B cell (primary cell): Measurements from ENCODE around the gene RAP1A. TPM values are rescaled to one million over a fixed set of nuclear protein-coding genes. Genes with fewer than 3 reads are reported as not detected.

ENCODE experiments used
- ATAC-seq: fragments of 200-7000 bp; cut with Tn5 transposase; one replicate; pipeline ENCODE4 v1.10.0; 2021; ENCODE audit warnings: low read depth, mild to moderate bottlenecking, moderate number of reproducible peaks, moderate library complexity
- CTCF ChIA-PET: fragments of 350-600 bp; sonication (Branson Sonifier 250); formaldehyde crosslinking; loops from one replicate; lab custom pipeline; 2021; ENCODE audit warnings: antibody characterized with exemption, inconsistent platforms; lab: Charles Lee
- POLR2A ChIA-PET: fragments of 350-600 bp; sonication (Branson Sonifier 250); formaldehyde crosslinking; loops from one replicate; lab custom pipeline; 2021; ENCODE audit warnings: antibody characterized with exemption; lab: Charles Lee
- DNase-seq: peaks from one replicate; pipeline ENCODE4 v3.0.0; 2013
- H2AFZ ChIP-seq: 2 replicates; pipeline ENCODE4 v1.6.1; 2012; ENCODE audit warnings: mild to moderate bottlenecking, low read depth, low read length; ENCODE audit not compliant: insufficient read depth, poor library complexity, severe bottlenecking
- H3K27ac ChIP-seq, 2 donors: 1 replicate in 1 of 2; 2 replicates in 1 of 2; pipeline ENCODE4 v1.5.1; 2012 to 2013; ENCODE audit warnings: low read length in 2 of 2, mild to moderate bottlenecking in 2 of 2, moderate library complexity in 1 of 2
- H3K27me3 ChIP-seq, 4 experiments: fragments of 200-600 bp in 1 of 4; sonication (generic) in 1 of 4; replicated peaks in 1 of 4; 1 replicate in 2 of 4; 2 replicates in 2 of 4; pipeline versions ENCODE4 v1.6.1 to v1.7.0; 2013 to 2016; ENCODE audit warnings: low read length in 3 of 4, mild to moderate bottlenecking in 2 of 4, mixed read lengths in 1 of 4, moderate library complexity in 1 of 4; ENCODE audit not compliant: insufficient read depth in 4 of 4, control insufficient read depth in 3 of 4; ENCODE audit errors: control extremely low read depth in 1 of 4
- H3K36me3 ChIP-seq, 2 experiments: replicated peaks in 1 of 2; 1 replicate in 1 of 2; 2 replicates in 1 of 2; pipeline versions ENCODE4 v1.6.1 to v1.7.1; 2013; ENCODE audit warnings: low read length in 1 of 2; ENCODE audit not compliant: insufficient read depth in 2 of 2, control insufficient read depth in 1 of 2; ENCODE audit errors: control extremely low read depth in 1 of 2, extremely low read depth in 1 of 2
- H3K4me1 ChIP-seq, 2 donors: fragments of 200-600 bp in 1 of 2; sonication (generic) in 1 of 2; 1 replicate in 1 of 2; 2 replicates in 1 of 2; pipeline versions ENCODE4 v1.5.1 to v1.6.1; 2013 to 2017; ENCODE audit warnings: low read length in 2 of 2; ENCODE audit not compliant: control insufficient read depth in 2 of 2, insufficient read depth in 2 of 2
- H3K4me2 ChIP-seq: replicated peaks from 2 replicates; pipeline ENCODE3; 2012; ENCODE audit warnings: mild to moderate bottlenecking, low read depth, low read length; ENCODE audit not compliant: poor library complexity, severe bottlenecking
- H3K4me3 ChIP-seq, 5 experiments: fragments of 200-600 bp in 1 of 5; sonication (generic) in 1 of 5; 1 replicate in 3 of 5; 2 replicates in 2 of 5; pipeline versions ENCODE4 v1.5.1 to v1.7.0; 2011 to 2016; ENCODE audit warnings: low read length in 4 of 5, mild to moderate bottlenecking in 4 of 5, low read depth in 2 of 5, control low read depth in 1 of 5, moderate library complexity in 1 of 5; ENCODE audit not compliant: insufficient read depth in 1 of 5; ENCODE audit errors: control extremely low read depth in 1 of 5, extremely low read depth in 1 of 5
- H3K79me2 ChIP-seq: fragments of 200-600 bp; sonication (generic); one replicate; pipeline ENCODE4 v1.6.0; 2016; ENCODE audit warnings: low read length; ENCODE audit not compliant: control insufficient read depth, insufficient read depth
- H3K9ac ChIP-seq: fragments of 200-600 bp; sonication (generic); 2 replicates; pipeline ENCODE4 v1.6.1; 2017; ENCODE audit warnings: mild to moderate bottlenecking, low read length, moderate library complexity
- H3K9me3 ChIP-seq, 3 donors: one replicate each; pipeline versions ENCODE4 v1.6.1 to v1.7.1; 2013; ENCODE audit warnings: low read length in 2 of 3; ENCODE audit not compliant: control insufficient read depth in 2 of 3, insufficient read depth in 1 of 3; ENCODE audit errors: control extremely low read depth in 1 of 3
- H4K20me1 ChIP-seq: 2 replicates; pipeline ENCODE4 v1.6.0; 2012; ENCODE audit warnings: mild to moderate bottlenecking, low read length; ENCODE audit not compliant: insufficient read depth, control insufficient read depth, poor library complexity, severe bottlenecking
- H3K27ac Mint-ChIP-seq: one replicate; pipeline ENCODE4 v1.8.0; 2021; ENCODE audit warnings: mixed read lengths
- H3K27me3 Mint-ChIP-seq: one replicate; pipeline ENCODE4 v1.8.0; 2021; ENCODE audit warnings: mixed read lengths
- H3K4me1 Mint-ChIP-seq: one replicate; pipeline ENCODE4 v1.8.0; 2021; ENCODE audit warnings: mixed read lengths
- H3K4me3 Mint-ChIP-seq: one replicate; pipeline ENCODE4 v1.8.0; 2021; ENCODE audit warnings: mixed read lengths
- H3K9me3 Mint-ChIP-seq: one replicate; pipeline ENCODE4 v1.8.0; 2022; ENCODE audit warnings: mixed read lengths; ENCODE audit not compliant: insufficient read depth
- CTCF ChIP-seq: fragments of 200-600 bp; IDR thresholded peaks from one replicate; pipeline ENCODE4 v1.8.0; 2022; ENCODE audit warnings: antibody characterized with exemption, mild to moderate bottlenecking
- EZH2 ChIP-seq: IDR thresholded peaks from 2 replicates; pipeline ENCODE4 v1.6.1; 2012; ENCODE audit warnings: borderline replicate concordance, low read depth, mild to moderate bottlenecking, moderate library complexity, low read length; ENCODE audit not compliant: insufficient read depth, poor library complexity, severe bottlenecking
- WGBS: methylation state at CpG from one replicate; pipeline ENCODE4 v1.1.5; 2013; ENCODE audit warnings: missing lambda C conversion rate; ENCODE audit not compliant: insufficient coverage; 5-methylcytosine and 5-hydroxymethylcytosine counted together
- intact Hi-C: fragments of 100-400 bp; cut with micrococcal nuclease; formaldehyde crosslinking; loops from one replicate; pipeline ENCODE4 v1.10.0; 2022
- polyA plus RNA-seq: library from polyadenylated mRNA; depleted of rRNA; stranded (reverse); fragments of >200 nt; gene quantifications from 2 replicates; pipeline ENCODE4 v1.2.3, GENCODE V29; 2012
- small RNA-seq: library from RNA; depleted of rRNA; stranded (forward); fragments of <200 nt; gene quantifications from one replicate; pipeline ENCODE3, GENCODE V24; 2012; ENCODE audit warnings: low replicate concordance, low read depth; ENCODE audit not compliant: insufficient read length
- total RNA-seq, 2 donors: library from RNA; stranded (reverse); fragments of 120-200 nt in 1 of 2; gene quantifications; 1 replicate in 1 of 2; 2 replicates in 1 of 2; pipeline versions ENCODE4 v1.2.3 to v1.2.4, GENCODE V29; 2013 to 2022

Gene RAP1A
- total and polyA plus RNA-seq, 2 donors (not counting 1 experiment from before 2014, with no cell fraction given) = 32.6 to 75.3 TPM

- H3K27me3 Mint-ChIP-seq = no peaks in the 10 kb centered on the region
- Histone ChIP-seq H3K4me1 (no peaks in the 10 kb centered on the region), H2AFZ (no peak overlapping the region), H3K4me3 (no peak overlapping the region), H3K36me3 (peaks cover 31 to 79% of the 10 kb centered on the region in 2 experiments), H3K4me2 (no peak overlapping the region), H3K79me2 (peaks cover 8% of the 10 kb centered on the region), H3K9me3 (no peaks in the 10 kb centered on the region), H4K20me1 (peaks cover 6% of the 10 kb centered on the region), H3K27me3 (no peaks in the 10 kb centered on the region), H3K9ac (no peak overlapping the region), H3K27ac (no peak overlapping the region)
- no peak for DNase-seq
- H3K27ac Mint-ChIP-seq = no peak overlapping the region
- H3K4me3 Mint-ChIP-seq = no peak overlapping the region
- POLR2A ChIA-PET = no interaction called here
- H3K9me3 Mint-ChIP-seq = no peaks in the 10 kb centered on the region
- CTCF ChIA-PET = interaction anchor here (1.0 to 3.1 kb wide), 4 partner anchors 12 to 254 kb away, joined by 3 to 17 read pairs (median 12); no protein-coding TSS in a partner anchor
- no peak for ATAC-seq
- TF ChIP-seq EZH2 = no peak
- TF ChIP-seq CTCF = no peak
- WGBS = no CpG with 5 or more reads among the region's 2 CpGs
- intact Hi-C loops = loop anchor here (10.0 kb wide), 2 partner anchors 108 to 538 kb away; partner anchors contain the start of gene CHI3L2
- H3K4me1 Mint-ChIP-seq = peaks cover 6% of the 10 kb centered on the region
These were observed 142.7 kb downstream of the RAP1A start for GRCh38 chr1:111762332-111762731.

Small RNA genes lying within 50 kb of the gene (small RNA-seq; reads per million reads assigned to genes)
- gene INKA2 (not detected), gene RNU6-151P (not detected)

Other genes with a start within 250 kb of the RAP1A start
- gene OVGP1, start 192.1 kb upstream of the RAP1A start, total RNA-seq = 3.3 and 5.4 TPM in 2 replicates
- 8.8 and 14.2 TPM in 2 replicates for gene OVGP1, start 192.1 kb upstream of the RAP1A start, polyA plus RNA-seq
- gene WDR77, start 170.5 kb upstream of the RAP1A start, total RNA-seq = 40.5 and 41.4 TPM in 2 replicates
- 65.0 and 85.5 TPM in 2 replicates for gene WDR77, start 170.5 kb upstream of the RAP1A start, polyA plus RNA-seq
- gene ATP5PB, start 170.3 kb upstream of the RAP1A start, total RNA-seq = 110 and 113 TPM in 2 replicates
- 52.9 and 81.2 TPM in 2 replicates for gene ATP5PB, start 170.3 kb upstream of the RAP1A start, polyA plus RNA-seq
- gene C1orf162, start 145.8 kb upstream of the RAP1A start, total RNA-seq = 46.3 and 47.6 TPM in 2 replicates
- 64.8 and 91.3 TPM in 2 replicates for gene C1orf162, start 145.8 kb upstream of the RAP1A start, polyA plus RNA-seq
- 0.39 TPM in 1 of 2 replicates, not detected in the other for gene ADORA3, start 116.2 kb upstream of the RAP1A start, total RNA-seq
- gene ADORA3, start 116.2 kb upstream of the RAP1A start, polyA plus RNA-seq = 0.04 and 0.17 TPM in 2 replicates
- gene TMIGD3, start 116.2 kb upstream of the RAP1A start, total RNA-seq = not detected in 2 replicates
- 0.19 TPM in 1 of 2 replicates, not detected in the other for gene TMIGD3, start 116.2 kb upstream of the RAP1A start, polyA plus RNA-seq
- gene INKA2, start 119.6 kb downstream of the RAP1A start, total RNA-seq = 6.4 and 6.5 TPM in 2 replicates
- 0.67 and 1.5 TPM in 2 replicates for gene INKA2, start 119.6 kb downstream of the RAP1A start, polyA plus RNA-seq
- 22.3 and 24.6 TPM in 2 replicates for gene DDX20, start 136.1 kb downstream of the RAP1A start, total RNA-seq
- 5.7 and 23.4 TPM in 2 replicates for gene DDX20, start 136.1 kb downstream of the RAP1A start, polyA plus RNA-seq